Liver (tissue), 9 donors: Measurements from ENCODE around the gene LRMDA. TPM values are rescaled to one million over a fixed set of nuclear protein-coding genes. Genes with fewer than 3 reads are reported as not detected.

Source experiments
- DNase-seq: peaks from one replicate; pipeline ENCODE4 v3.0.0-alpha.2; 2017; ENCODE audit warnings: low spot score
- H3K27ac ChIP-seq, 2 donors: one replicate each; pipeline ENCODE4 v1.7.0; 2013; ENCODE audit warnings: inconsistent platforms in 2 of 2, low read length in 2 of 2, control low read depth in 1 of 2, low read depth in 1 of 2, mild to moderate bottlenecking in 1 of 2
- H3K27me3 ChIP-seq, 4 donors: one replicate each; pipeline versions ENCODE4 v1.6.1 to v1.7.0; 2013; ENCODE audit warnings: low read length in 3 of 4, inconsistent platforms in 1 of 4, mild to moderate bottlenecking in 1 of 4, moderate library complexity in 1 of 4; ENCODE audit not compliant: control insufficient read depth in 4 of 4, insufficient read depth in 4 of 4
- H3K36me3 ChIP-seq, 4 donors: one replicate each; pipeline versions ENCODE4 v1.6.1 to v1.7.0; 2013; ENCODE audit warnings: low read length in 3 of 4, mild to moderate bottlenecking in 3 of 4, low read depth in 1 of 4, moderate library complexity in 1 of 4; ENCODE audit not compliant: control insufficient read depth in 4 of 4, insufficient read depth in 3 of 4
- H3K4me1 ChIP-seq, 4 donors: one replicate each; pipeline versions ENCODE4 v1.6.1 to v1.7.0; 2013; ENCODE audit warnings: low read length in 3 of 4, mild to moderate bottlenecking in 3 of 4, moderate library complexity in 1 of 4; ENCODE audit not compliant: control insufficient read depth in 4 of 4, insufficient read depth in 4 of 4
- H3K4me3 ChIP-seq, 3 donors: one replicate each; pipeline versions ENCODE4 v1.6.1 to v1.7.0; 2013; ENCODE audit warnings: low read length in 3 of 3, control low read depth in 1 of 3, low read depth in 1 of 3, mild to moderate bottlenecking in 1 of 3
- H3K9ac ChIP-seq, 2 donors: one replicate each; pipeline ENCODE4 v1.7.0; 2013; ENCODE audit warnings: low read length in 2 of 2, mild to moderate bottlenecking in 2 of 2, moderate library complexity in 2 of 2, control low read depth in 1 of 2, low read depth in 1 of 2
- H3K9me3 ChIP-seq, 4 donors: one replicate each; pipeline versions ENCODE4 v1.6.1 to v1.7.0; 2013; ENCODE audit warnings: low read length in 3 of 4; ENCODE audit not compliant: control insufficient read depth in 4 of 4
- ATF3 ChIP-seq: IDR thresholded peaks from 2 replicates; pipeline ENCODE4 v1.6.1; 2016; ENCODE audit warnings: antibody characterized with exemption
- CTCF ChIP-seq: fragments of 150-350 bp; IDR thresholded peaks from 2 replicates; pipeline ENCODE4 v1.5.1; 2017; ENCODE audit warnings: improper control_type of control experiment, low read depth, low read length; ENCODE audit not compliant: missing input control
- EGR1 ChIP-seq, 2 donors: IDR thresholded peaks; 2 replicates each; pipeline ENCODE4 v1.6.1; 2016 to 2018; ENCODE audit warnings: antibody characterized with exemption in 2 of 2, low read depth in 2 of 2
- FOXA1 ChIP-seq: IDR thresholded peaks from 2 replicates; pipeline ENCODE4 v1.6.1; 2016; ENCODE audit warnings: antibody characterized with exemption
- FOXA2 ChIP-seq: IDR thresholded peaks from 2 replicates; pipeline ENCODE4 v1.6.1; 2016; ENCODE audit warnings: antibody characterized with exemption
- GABPA ChIP-seq, 2 donors: IDR thresholded peaks in 1 of 2; conservative IDR thresholded peaks in 1 of 2; 2 replicates each; pipeline ENCODE4 v1.6.1; 2016; ENCODE audit warnings: antibody characterized with exemption in 2 of 2, mild to moderate bottlenecking in 1 of 2, moderate library complexity in 1 of 2
- HNF4A ChIP-seq, 2 donors: conservative IDR thresholded peaks; 2 replicates each; pipeline ENCODE4 v1.6.1; 2016; ENCODE audit warnings: antibody characterized with exemption in 2 of 2, mild to moderate bottlenecking in 2 of 2
- HNF4G ChIP-seq: IDR thresholded peaks from 2 replicates; pipeline ENCODE4 v1.6.1; 2016; ENCODE audit warnings: antibody characterized with exemption
- JUND ChIP-seq, 2 donors: IDR thresholded peaks; 2 replicates each; pipeline ENCODE4 v1.6.1; 2016; ENCODE audit warnings: antibody characterized with exemption in 2 of 2
- NR2F2 ChIP-seq: IDR thresholded peaks from 2 replicates; pipeline ENCODE4 v1.6.1; 2016; ENCODE audit warnings: antibody characterized with exemption
- RAD21 ChIP-seq, 2 donors: IDR thresholded peaks; 2 replicates each; pipeline ENCODE4 v1.6.1; 2016; ENCODE audit warnings: antibody characterized with exemption in 2 of 2, mild to moderate bottlenecking in 2 of 2
- REST ChIP-seq: IDR thresholded peaks from 2 replicates; pipeline ENCODE4 v1.6.1; 2016; ENCODE audit warnings: antibody characterized with exemption, mild to moderate bottlenecking
- RXRA ChIP-seq, 2 donors: IDR thresholded peaks; 2 replicates each; pipeline ENCODE4 v1.6.1; 2017 to 2018; ENCODE audit warnings: antibody characterized with exemption in 2 of 2, mild to moderate bottlenecking in 1 of 2
- SP1 ChIP-seq: IDR thresholded peaks from 2 replicates; pipeline ENCODE4 v1.6.1; 2018; ENCODE audit warnings: antibody characterized with exemption, mild to moderate bottlenecking
- TAF1 ChIP-seq: conservative IDR thresholded peaks from 2 replicates; pipeline ENCODE4 v1.6.1; 2016; ENCODE audit warnings: antibody characterized with exemption, mild to moderate bottlenecking
- YY1 ChIP-seq: IDR thresholded peaks from 2 replicates; pipeline ENCODE4 v1.6.1; 2016; ENCODE audit warnings: antibody characterized with exemption, mild to moderate bottlenecking
- ZBTB33 ChIP-seq: IDR thresholded peaks from 2 replicates; pipeline ENCODE4 v1.6.1; 2016; ENCODE audit warnings: antibody characterized with exemption
- WGBS: extraction: QIAGEN DNeasy Blood & Tissue Kit; methylation state at CpG from one replicate; pipeline ENCODE4 v1.1.7; 2013; 5-methylcytosine and 5-hydroxymethylcytosine counted together
- polyA plus RNA-seq, 2 donors: library from polyadenylated mRNA; stranded (reverse) in 1 of 2; unstranded in 1 of 2; fragments of 200-250 nt in 1 of 2; fragments of >200 nt in 1 of 2; fragmentation: Nextera tagmentation in 1 of 2; extraction: Ambion mirVana in 1 of 2; gene quantifications; one replicate each; pipeline versions ENCODE4 v1.2.1 to v1.2.3, GENCODE V29; 2013 to 2015
- total RNA-seq, 2 donors: library from RNA; depleted of rRNA; stranded (reverse); fragments of >200 nt; gene quantifications; one replicate each; pipeline ENCODE4 v1.2.3, GENCODE V29; 2014
- TF ChIP-seq, protein P1 (sequence below): IDR thresholded peaks from 2 replicates; pipeline ENCODE4 v1.6.1; 2016; ENCODE audit warnings: antibody characterized with exemption
- donor health status: healthy.
- donor health status: healthy.
- donor health status: healthy.
- donor health status: healthy.
- donor health status: healthy.

Gene LRMDA
- total and polyA plus RNA-seq, 4 donors, result 7.9 to 15.8 (median 11.3) TPM

DNA sequence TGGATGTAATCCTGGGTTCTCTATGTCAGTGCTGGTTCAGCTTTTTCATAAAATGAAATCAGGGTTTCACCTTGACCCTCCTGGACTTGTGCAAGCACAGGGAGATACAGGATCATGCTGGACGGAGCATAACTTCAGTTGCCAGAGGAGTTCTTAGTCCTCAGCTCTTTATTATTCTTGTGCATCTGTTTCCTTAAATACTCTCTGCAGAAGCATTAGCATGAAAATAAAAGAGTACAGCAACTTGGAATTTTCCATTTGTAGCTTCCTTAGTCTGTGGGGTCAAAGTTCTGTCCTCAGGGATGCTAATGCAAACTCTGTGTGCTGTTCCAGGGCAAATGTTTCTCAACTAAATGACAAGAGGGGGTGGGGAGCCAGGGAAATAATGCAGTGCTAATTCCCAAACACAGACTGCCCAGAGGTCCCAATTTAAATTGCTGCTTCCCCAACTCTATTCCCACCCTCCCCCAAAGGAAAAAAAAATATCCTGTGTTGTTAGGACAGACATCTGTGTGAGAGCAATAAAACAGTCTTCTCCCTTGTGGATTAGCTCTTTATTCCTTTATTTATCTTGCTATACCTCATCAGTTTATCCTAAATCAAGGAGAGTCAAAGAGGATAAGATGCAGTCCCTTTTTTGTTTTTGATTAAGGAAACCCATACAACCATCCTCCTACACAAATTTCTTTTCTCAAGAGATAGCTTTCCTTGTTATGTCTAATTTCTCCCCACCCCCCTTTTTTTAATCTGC, 905.0 kb downstream of the LRMDA start:
- Histone ChIP-seq H3K4me3 (no peak overlapping the region), H3K9ac (no peak overlapping the region), H3K27ac (peak overlapping the region in 1 of 2 donors; percentile 33), H3K36me3 (no peaks in the 10 kb centered on the region), H3K4me1 (peaks cover 0 to 19% (median 14%) of the 10 kb centered on the region in 4 donors), H3K9me3 (no peaks in the 10 kb centered on the region), H3K27me3 (no peaks in the 10 kb centered on the region)
- no peak for DNase-seq
- WGBS, result 21% methylated on average over 1 of the region's 1 CpG
- TF ChIP-seq SP1 (peak; percentile 97), EGR1 (IDR thresholded peaks at IDR 0.05; ENCODE audit: low read depth in 2 of 2) (peak in 1 of 2 donors; percentile 63), TAF1 (no peak), HNF4G (peak; percentile 92), REST (peak; percentile 44), ZBTB33 (peak; percentile 28), CTCF (no peak), RXRA (IDR thresholded peaks at IDR 0.05) (peak; percentile 85 to 87), FOXA2 (no peak), NR2F2 (peak; percentile 98), HNF4A (conservative IDR thresholded peaks at IDR 0.05) (peak; percentile 96 to 97), JUND (IDR thresholded peaks at IDR 0.05) (peak; percentile 16 to 78), RAD21 (IDR thresholded peaks at IDR 0.05) (peak; percentile 57 to 68), YY1 (peak; percentile 43), ATF3 (peak; percentile 34), FOXA1 (peak; percentile 17), GABPA (IDR thresholded peaks at IDR 0.05 in 1 of 2, conservative IDR thresholded peaks at IDR 0.05 in 1 of 2) (no peak)
- TF ChIP-seq, protein P1, sequence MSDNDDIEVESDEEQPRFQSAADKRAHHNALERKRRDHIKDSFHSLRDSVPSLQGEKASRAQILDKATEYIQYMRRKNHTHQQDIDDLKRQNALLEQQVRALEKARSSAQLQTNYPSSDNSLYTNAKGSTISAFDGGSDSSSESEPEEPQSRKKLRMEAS, result peak; percentile 27
